ENCODE measurements around the gene PARP15.

PARP15 gene

DNA sequence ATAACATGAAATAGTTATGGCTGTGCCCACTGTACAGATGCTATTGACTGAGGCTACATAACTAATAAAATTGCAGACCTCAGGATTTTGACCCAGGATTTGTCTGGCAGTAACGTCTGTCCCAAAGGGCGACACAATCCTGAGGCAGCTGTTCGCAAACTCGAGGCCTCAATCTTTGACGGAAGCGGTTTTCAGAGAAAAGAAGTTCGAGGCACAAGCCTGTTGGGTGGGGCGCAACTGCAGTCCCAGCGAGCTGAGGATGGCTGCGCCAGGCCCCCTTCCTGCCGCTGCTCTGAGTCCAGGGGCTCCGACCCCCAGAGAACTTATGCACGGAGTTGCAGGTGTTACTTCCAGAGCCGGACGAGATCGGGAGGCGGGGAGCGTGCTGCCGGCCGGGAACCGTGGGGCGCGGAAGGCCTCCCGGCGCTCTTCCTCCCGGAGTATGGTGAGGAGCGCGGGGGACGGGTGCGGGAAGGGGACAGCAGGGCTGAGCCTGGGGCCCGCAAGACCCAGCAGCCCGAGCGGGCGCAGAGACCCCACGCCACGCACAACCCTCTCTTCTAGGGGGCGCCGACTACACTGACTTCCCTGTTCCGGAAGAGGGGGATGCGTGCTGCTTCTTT is at the start of gene PARP15:
Gene PARP15 (plus strand): TSS at position 242 of the 623 bp plus-strand sequence. CDS start 18 bp downstream, at position 260.
- H3K27ac Mint-ChIP-seq, result peak within 1 kb of the TSS; percentile 98
- peaks cover 42% of the 10 kb centered on the region for H3K36me3 Mint-ChIP-seq (ENCODE audit: low read depth)
- H3K4me3 Mint-ChIP-seq, result peak within 1 kb of the TSS; percentile 99
- H3K27me3 Mint-ChIP-seq (ENCODE audit: low read depth), result no peaks in the 10 kb centered on the region
- H3K4me1 Mint-ChIP-seq (ENCODE audit: low read depth), result peaks cover 49% of the 10 kb centered on the region
- H3K9me3 Mint-ChIP-seq, result peaks cover 18% of the 10 kb centered on the region

DNA sequence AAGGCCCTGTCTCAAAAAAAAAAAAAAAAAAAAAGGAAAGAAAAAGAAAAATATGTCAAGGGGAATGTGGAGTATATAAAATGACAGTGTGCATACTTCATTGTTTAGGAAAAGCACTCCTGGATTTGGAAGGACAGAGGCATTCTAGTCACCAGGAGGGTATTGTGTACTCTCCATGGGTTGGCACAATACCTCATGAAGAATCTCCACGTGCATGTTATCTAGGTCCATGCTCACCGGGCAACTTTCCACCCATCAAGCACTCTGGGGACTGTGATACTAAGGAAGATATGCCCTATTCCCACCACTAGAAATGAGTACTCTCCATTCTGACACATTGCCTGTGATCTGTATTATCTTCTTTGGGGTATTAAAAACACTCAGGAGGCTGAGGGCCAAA is 47.3 kb upstream of the PARP15 start:
- Mint-ChIP-seq H3K4me1 (ENCODE audit: low read depth) (peaks cover 27% of the 10 kb centered on the region), H3K4me3 (no peak overlapping the region), H3K36me3 (ENCODE audit: low read depth) (peaks cover 70% of the 10 kb centered on the region), H3K27ac (no peak overlapping the region), H3K27me3 (ENCODE audit: low read depth) (no peaks in the 10 kb centered on the region), H3K9me3 (no peaks in the 10 kb centered on the region)

DNA sequence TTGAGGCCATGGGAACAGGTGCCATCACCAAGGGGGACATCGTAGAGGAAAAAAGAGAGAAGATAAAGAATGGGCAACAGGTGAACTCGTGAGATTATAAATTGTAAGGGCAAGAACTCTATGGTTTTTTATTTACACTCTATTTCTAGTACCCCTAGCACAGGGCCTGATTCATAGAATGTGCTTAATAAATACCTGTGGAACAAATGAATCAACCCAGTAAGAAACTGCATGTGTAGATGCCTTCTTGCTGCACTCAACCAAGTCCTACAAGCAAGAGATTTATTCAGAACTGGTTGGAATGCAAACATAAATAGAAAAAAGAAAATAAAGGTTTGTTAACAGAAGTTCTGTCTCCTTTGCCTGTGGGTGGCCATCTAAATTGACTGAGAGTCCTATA is 44.0 kb upstream of the PARP15 start:
- no peaks in the 10 kb centered on the region for H3K27me3 Mint-ChIP-seq (ENCODE audit: low read depth)
- no peak overlapping the region for H3K27ac Mint-ChIP-seq
- H3K4me3 Mint-ChIP-seq, result peak overlapping the region; percentile 49
- peaks cover 74% of the 10 kb centered on the region for H3K36me3 Mint-ChIP-seq (ENCODE audit: low read depth)
- no peaks in the 10 kb centered on the region for H3K9me3 Mint-ChIP-seq
- peaks cover 42% of the 10 kb centered on the region for H3K4me1 Mint-ChIP-seq (ENCODE audit: low read depth)

DNA sequence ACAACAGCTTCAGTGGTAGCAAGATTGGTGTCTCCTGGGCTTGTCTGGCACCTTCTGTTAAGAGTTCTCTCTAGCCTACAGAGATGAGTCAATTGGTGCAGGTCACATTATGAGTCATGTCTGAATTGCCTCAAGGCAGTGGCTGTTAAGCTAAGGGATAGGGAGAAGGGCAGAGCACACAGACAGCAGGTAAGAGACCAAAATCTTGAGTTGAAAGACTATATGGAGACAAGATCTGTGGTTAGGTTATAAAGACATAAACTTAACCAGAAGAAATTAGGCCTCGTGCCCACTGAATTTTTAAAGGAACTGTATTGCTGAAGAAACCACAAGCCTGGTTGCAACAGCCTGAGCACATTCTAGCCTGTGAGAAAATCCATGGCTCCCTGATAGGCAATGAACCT is 43.5 kb upstream of the PARP15 start:
- H3K36me3 Mint-ChIP-seq (ENCODE audit: low read depth), result peaks cover 76% of the 10 kb centered on the region
- H3K27ac Mint-ChIP-seq, result peak overlapping the region; percentile 33
- no peak overlapping the region for H3K4me3 Mint-ChIP-seq
- H3K27me3 Mint-ChIP-seq (ENCODE audit: low read depth), result no peaks in the 10 kb centered on the region
- H3K4me1 Mint-ChIP-seq (ENCODE audit: low read depth), result peaks cover 47% of the 10 kb centered on the region
- H3K9me3 Mint-ChIP-seq, result no peaks in the 10 kb centered on the region

DNA sequence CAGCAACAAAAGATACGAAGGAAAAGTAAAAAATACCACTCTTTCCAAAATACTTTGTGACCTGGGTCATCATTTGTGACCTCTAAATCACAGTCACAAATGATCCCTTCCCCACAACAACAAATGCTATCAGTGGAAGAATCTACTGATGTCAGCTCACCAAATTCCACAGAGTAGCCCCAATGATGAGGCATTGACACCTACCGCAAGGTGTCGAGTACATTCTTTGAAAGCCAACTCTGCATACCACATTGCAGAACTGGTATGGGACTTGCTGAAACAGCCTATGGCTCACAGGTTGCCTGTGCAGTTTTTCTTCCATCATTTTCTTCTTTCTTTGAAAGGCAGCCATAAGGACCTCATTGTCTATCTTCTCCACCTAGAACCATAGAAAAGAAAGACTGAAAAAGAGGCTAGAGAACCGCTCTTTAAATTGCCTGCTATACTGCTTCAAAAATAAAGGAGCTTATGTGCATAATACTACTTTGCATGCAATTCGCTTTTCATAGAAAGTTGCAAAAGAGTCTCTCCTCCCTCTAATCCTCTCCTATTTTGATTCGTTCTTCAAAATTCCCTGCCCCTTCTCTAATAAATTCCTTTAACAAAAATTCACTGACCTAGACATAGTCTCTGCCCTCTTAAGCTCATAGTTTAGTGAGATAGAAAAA is 41.4 kb upstream of the PARP15 start:
- Mint-ChIP-seq H3K4me1 (ENCODE audit: low read depth) (peaks cover 56% of the 10 kb centered on the region), H3K27ac (no peak overlapping the region), H3K27me3 (ENCODE audit: low read depth) (no peaks in the 10 kb centered on the region), H3K9me3 (no peaks in the 10 kb centered on the region), H3K4me3 (no peak overlapping the region), H3K36me3 (ENCODE audit: low read depth) (peaks cover 80% of the 10 kb centered on the region)

DNA sequence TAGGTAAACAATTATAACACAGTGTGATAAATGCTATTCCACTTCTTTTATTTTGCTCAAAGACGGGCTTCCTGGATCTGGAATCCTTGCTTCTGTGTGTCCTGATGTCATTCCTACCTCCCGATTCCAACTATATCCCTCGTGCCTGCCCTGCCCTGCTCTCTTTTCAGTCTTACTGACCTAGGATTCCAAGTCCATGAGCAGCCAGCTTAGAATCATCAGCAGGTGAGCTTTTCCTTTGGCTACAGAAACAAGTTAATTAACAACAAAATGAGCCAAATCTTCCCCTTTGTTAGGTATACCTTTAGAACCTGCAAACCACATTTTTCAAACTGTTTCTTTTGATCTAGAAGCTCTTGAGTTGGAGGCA is 40.8 kb upstream of the PARP15 start:
- H3K4me1 Mint-ChIP-seq (ENCODE audit: low read depth), result peaks cover 57% of the 10 kb centered on the region
- H3K36me3 Mint-ChIP-seq (ENCODE audit: low read depth), result peaks cover 78% of the 10 kb centered on the region
- H3K27ac Mint-ChIP-seq, result no peak overlapping the region

DNA sequence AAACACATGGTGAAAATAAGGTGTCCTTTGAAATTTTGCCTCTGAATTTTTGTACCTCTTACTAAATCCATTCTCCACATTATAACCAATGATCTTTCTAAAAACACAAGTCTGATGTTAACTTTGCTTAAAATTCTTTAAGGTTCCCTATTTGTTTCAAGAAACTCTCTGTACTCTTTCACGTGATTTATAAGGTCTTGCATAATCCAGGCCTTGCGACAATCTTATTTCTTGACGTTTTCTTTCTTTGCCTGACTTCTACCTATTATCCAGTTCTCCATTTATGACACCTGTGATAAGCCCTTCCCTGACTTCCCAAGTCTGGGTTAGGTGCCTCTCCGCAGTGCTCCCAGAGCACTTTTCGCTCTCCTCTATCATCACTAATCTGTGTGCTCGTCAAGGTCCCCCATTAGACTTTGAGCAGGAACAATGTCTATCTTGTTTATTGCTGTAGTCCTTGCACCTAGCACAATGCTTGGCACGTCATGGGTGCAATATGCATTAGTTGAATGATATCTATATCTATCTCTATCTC is 38.4 kb upstream of the PARP15 start:
- no peak overlapping the region for H3K4me3 Mint-ChIP-seq
- peaks cover 40% of the 10 kb centered on the region for H3K4me1 Mint-ChIP-seq (ENCODE audit: low read depth)
- H3K27me3 Mint-ChIP-seq (ENCODE audit: low read depth), result no peaks in the 10 kb centered on the region
- H3K9me3 Mint-ChIP-seq, result no peaks in the 10 kb centered on the region
- peaks cover 66% of the 10 kb centered on the region for H3K36me3 Mint-ChIP-seq (ENCODE audit: low read depth)
- H3K27ac Mint-ChIP-seq, result no peak overlapping the region

More for the DNA sequence above, 40.8 kb upstream of the PARP15 start:
- Mint-ChIP-seq H3K9me3 (no peaks in the 10 kb centered on the region), H3K4me3 (no peak overlapping the region), H3K27me3 (ENCODE audit: low read depth) (no peaks in the 10 kb centered on the region)

DNA sequence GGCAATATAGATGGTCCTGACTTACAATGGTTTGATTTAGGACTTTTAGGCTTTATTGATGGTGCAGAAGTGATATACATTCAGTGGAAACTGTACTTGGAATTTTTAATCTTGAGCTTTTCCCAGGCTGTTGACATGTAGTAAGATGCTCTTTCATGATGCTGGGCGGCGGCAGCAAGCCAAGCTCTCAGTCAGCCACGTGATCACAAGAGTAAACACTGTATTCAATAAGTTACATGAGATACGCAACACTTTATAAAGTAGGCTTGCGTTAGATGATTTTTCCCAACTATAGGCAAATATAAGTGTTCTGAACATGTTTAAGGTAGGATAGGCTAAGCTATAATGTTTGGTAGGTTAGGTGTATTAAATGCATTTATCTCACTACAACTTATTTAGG is 31.3 kb upstream of the PARP15 start:
- peaks cover 16% of the 10 kb centered on the region for H3K4me1 Mint-ChIP-seq (ENCODE audit: low read depth)
- no peaks in the 10 kb centered on the region for H3K27me3 Mint-ChIP-seq (ENCODE audit: low read depth)
- H3K4me3 Mint-ChIP-seq, result no peak overlapping the region
- H3K36me3 Mint-ChIP-seq (ENCODE audit: low read depth), result peaks cover 63% of the 10 kb centered on the region
- no peak overlapping the region for H3K27ac Mint-ChIP-seq
- H3K9me3 Mint-ChIP-seq, result no peaks in the 10 kb centered on the region

DNA sequence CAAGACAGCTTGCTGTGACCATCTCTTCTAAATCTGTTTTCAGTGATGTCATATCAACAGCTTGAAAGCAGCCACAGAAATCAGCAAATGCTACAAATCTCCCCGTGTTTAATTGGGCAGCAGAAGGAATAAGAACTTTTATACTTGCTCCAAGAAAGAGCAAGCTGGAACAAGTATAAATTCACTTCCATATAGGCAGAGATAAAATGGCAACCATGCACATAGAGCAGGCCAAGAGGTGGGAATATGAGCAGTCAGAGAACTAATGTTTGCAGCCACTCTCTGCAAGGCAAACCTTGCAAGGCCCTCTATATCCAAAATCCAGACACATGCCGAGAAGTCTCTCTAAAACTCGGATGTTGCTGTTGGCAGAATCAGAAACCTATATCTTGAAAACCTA is 29.4 kb upstream of the PARP15 start:
- Mint-ChIP-seq H3K4me3 (no peak overlapping the region), H3K4me1 (ENCODE audit: low read depth) (peaks cover 18% of the 10 kb centered on the region), H3K36me3 (ENCODE audit: low read depth) (peaks cover 71% of the 10 kb centered on the region), H3K9me3 (no peaks in the 10 kb centered on the region), H3K27me3 (ENCODE audit: low read depth) (no peaks in the 10 kb centered on the region), H3K27ac (peak overlapping the region; percentile 15)

DNA sequence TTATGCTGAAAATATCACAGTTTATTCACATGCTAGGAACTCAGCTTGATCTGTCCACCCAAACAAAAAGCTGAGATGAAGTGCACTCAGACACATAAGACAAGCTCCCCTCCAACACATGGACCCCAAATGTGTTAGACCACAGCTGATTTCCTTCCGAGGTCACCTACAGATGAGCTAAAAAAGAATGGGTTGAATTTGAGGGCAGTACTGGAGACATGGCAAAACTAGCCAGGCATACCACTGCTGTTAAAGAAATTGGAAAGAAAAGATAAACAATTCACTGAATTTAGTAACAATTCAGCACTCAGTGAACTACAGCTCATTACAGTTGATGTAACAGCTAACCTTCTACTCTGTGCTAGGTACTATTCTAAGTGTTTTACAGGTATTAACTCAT is 28.8 kb upstream of the PARP15 start:
- H3K27ac Mint-ChIP-seq, result no peak overlapping the region
- H3K4me3 Mint-ChIP-seq, result no peak overlapping the region
- peaks cover 73% of the 10 kb centered on the region for H3K36me3 Mint-ChIP-seq (ENCODE audit: low read depth)
- peaks cover 22% of the 10 kb centered on the region for H3K4me1 Mint-ChIP-seq (ENCODE audit: low read depth)
- no peaks in the 10 kb centered on the region for H3K9me3 Mint-ChIP-seq
- H3K27me3 Mint-ChIP-seq (ENCODE audit: low read depth), result no peaks in the 10 kb centered on the region

DNA sequence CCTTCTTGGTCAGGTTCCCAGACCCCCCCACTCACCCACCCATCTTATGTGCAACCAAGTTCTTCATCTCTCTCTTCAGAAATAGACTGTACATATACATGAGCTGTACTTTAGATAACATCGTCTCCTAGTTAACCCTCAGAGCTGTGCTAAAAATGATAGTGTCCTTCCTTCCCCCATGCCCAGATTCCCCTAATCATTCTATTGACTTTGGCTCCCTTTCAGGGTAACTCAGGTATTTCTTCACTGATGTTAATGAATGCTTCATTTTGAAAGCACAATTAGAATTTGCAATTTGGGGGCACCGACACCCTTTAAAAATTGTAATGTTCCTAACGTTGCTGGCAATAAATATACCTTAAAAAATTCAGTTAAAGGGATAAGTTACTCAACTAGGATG is 24.3 kb upstream of the PARP15 start:
- peaks cover 31% of the 10 kb centered on the region for H3K4me1 Mint-ChIP-seq (ENCODE audit: low read depth)
- no peaks in the 10 kb centered on the region for H3K27me3 Mint-ChIP-seq (ENCODE audit: low read depth)
- no peaks in the 10 kb centered on the region for H3K9me3 Mint-ChIP-seq
- H3K27ac Mint-ChIP-seq, result no peak overlapping the region
- peaks cover 72% of the 10 kb centered on the region for H3K36me3 Mint-ChIP-seq (ENCODE audit: low read depth)
- no peak overlapping the region for H3K4me3 Mint-ChIP-seq

DNA sequence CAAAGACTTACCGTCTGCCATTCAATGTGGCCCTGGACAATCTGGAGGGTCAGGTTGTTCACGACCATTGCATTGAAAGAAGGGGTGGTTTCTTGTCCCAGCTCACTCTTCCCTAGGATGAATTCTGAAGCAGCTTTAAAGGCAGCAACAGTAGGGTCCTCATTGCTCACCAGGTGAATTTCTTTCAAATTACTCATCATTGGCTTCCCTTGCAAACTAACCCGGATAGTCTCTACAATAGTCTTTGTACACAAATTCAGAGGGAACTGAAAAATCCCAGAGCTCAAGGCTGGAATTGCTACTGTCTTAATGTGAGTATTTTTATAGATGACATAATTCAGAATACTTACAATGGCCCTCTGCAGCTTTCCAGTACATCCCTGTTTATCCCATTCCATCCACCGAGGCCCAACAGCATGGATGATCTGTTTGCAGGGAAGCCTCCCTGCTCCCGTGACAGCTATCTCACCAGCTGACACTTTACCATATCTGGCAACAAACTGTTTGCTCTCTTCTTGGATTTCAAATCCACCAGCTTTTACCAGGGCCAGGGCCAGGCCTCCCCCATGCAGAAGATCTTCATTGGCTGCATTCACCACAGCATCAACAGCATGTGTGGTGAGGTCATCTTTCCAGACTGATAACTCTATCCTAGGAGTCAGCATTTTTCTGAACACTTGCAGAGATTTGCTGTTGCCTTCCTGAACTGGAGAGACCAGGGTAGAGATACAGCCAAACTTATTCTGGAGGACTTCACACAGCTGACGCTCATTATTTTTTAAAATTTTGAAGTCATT is 22.0 kb upstream of the PARP15 start:
- H3K27me3 Mint-ChIP-seq (ENCODE audit: low read depth), result no peaks in the 10 kb centered on the region
- H3K27ac Mint-ChIP-seq, result no peak overlapping the region
- peaks cover 37% of the 10 kb centered on the region for H3K4me1 Mint-ChIP-seq (ENCODE audit: low read depth)
- no peak overlapping the region for H3K4me3 Mint-ChIP-seq
- H3K9me3 Mint-ChIP-seq, result no peaks in the 10 kb centered on the region
- H3K36me3 Mint-ChIP-seq (ENCODE audit: low read depth), result peaks cover 68% of the 10 kb centered on the region

DNA sequence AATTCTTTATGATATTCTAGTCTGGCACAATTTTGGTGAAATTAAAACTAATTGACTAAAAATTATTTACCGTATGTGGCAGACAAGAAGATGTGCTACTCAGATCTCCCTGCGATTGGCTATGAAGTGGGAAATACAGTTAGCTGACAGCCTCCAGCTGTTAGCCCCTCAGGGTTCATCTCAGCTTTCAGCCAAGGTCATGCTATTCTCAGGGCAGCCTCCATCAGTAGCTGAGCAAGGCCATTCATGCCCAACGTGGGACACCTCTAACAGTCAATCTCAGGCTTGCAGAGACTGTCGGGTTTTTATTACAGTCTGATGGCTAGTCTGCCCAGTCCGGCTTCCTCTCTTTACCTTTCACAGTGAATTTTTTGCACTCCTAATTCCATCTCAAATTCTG is 20.1 kb upstream of the PARP15 start:
- no peaks in the 10 kb centered on the region for H3K9me3 Mint-ChIP-seq
- H3K27ac Mint-ChIP-seq, result no peak overlapping the region
- H3K4me3 Mint-ChIP-seq, result no peak overlapping the region
- peaks cover 45% of the 10 kb centered on the region for H3K4me1 Mint-ChIP-seq (ENCODE audit: low read depth)
- H3K27me3 Mint-ChIP-seq (ENCODE audit: low read depth), result no peaks in the 10 kb centered on the region
- peaks cover 68% of the 10 kb centered on the region for H3K36me3 Mint-ChIP-seq (ENCODE audit: low read depth)

DNA sequence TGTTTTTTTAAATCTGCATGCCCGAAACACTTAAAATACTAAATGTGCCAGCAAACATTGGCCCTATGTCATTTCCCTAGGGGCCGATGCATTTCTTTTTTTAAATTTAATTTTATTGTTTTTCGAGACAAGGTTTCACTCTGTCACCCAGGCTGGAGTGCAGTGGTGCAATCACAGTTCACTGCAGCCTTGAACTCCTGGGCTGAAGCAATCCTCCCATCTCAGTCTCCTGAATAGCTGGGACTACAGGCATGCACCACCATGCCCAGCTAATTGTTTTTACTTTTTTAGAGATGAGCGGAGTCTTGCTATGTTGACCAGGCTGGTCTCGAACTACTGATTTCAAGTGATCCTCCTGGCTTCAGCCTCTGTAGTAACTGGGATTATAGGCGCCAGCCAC is 18.8 kb upstream of the PARP15 start:
- H3K9me3 Mint-ChIP-seq, result no peaks in the 10 kb centered on the region
- H3K4me1 Mint-ChIP-seq (ENCODE audit: low read depth), result peaks cover 46% of the 10 kb centered on the region
- no peak overlapping the region for H3K27ac Mint-ChIP-seq
- H3K27me3 Mint-ChIP-seq (ENCODE audit: low read depth), result no peaks in the 10 kb centered on the region
- no peak overlapping the region for H3K4me3 Mint-ChIP-seq
- H3K36me3 Mint-ChIP-seq (ENCODE audit: low read depth), result peaks cover 64% of the 10 kb centered on the region

DNA sequence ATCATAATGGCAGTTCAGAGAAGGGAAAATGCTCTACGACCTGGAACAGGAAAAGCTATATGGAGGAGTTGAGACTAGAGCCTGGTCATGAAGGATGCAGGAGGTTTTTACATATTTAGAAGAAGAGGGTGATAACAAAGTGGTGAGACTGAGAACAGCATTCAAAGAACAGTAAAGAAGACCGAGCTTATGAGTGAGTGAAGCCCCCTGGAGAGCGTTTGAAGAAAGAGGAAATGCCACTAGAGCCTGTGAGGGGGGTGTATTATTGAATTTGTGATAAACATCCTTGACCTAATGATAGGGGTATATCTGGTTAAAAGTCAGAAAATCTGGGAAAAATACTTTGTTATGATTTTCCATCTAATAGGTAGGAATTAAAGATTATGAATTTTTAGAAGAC is 17.5 kb upstream of the PARP15 start:
- Mint-ChIP-seq H3K9me3 (no peaks in the 10 kb centered on the region), H3K36me3 (ENCODE audit: low read depth) (peaks cover 61% of the 10 kb centered on the region), H3K27me3 (ENCODE audit: low read depth) (no peaks in the 10 kb centered on the region), H3K4me1 (ENCODE audit: low read depth) (peaks cover 42% of the 10 kb centered on the region), H3K4me3 (no peak overlapping the region), H3K27ac (peak overlapping the region; percentile 1)
